GM23338 (cell line): ENCODE data around the gene RASGRF2. TPM values are rescaled to one million over a fixed set of nuclear protein-coding genes. Genes with fewer than 3 reads are reported as not detected.

Source experiments
- ATAC-seq: fragments of 200-7000 bp; cut with Tn5 transposase; 3 replicates; pipeline ENCODE4 v1.9.1; 2020
- DNase-seq: peaks from one replicate; pipeline ENCODE4 v3.0.0-alpha.2; 2015; ENCODE audit warnings: low spot score
- H2AFZ ChIP-seq: fragments of 200-600 bp; sonication (generic); 2 replicates; pipeline ENCODE4 v1.8.0; 2016; ENCODE audit warnings: antibody characterized with exemption, mild to moderate bottlenecking, moderate library complexity
- H3F3A ChIP-seq: fragments of 200-600 bp; sonication (generic); replicated peaks from 2 replicates; pipeline ENCODE4 v1.8.0; 2017; ENCODE audit warnings: antibody characterized with exemption, mixed run types, low read depth
- H3K27ac ChIP-seq: fragments of 200-600 bp; sonication (generic); 2 replicates; pipeline ENCODE4 v1.6.1; 2016; ENCODE audit warnings: low read depth
- H3K27me3 ChIP-seq: fragments of 200-600 bp; sonication (generic); 2 replicates; pipeline ENCODE4 v1.8.0; 2016; ENCODE audit warnings: mild to moderate bottlenecking, mixed run types, moderate library complexity; ENCODE audit not compliant: insufficient read depth
- H3K36me3 ChIP-seq: fragments of 200-600 bp; sonication (generic); 2 replicates; pipeline ENCODE4 v1.8.0; 2016; ENCODE audit warnings: mild to moderate bottlenecking; ENCODE audit not compliant: insufficient read depth
- H3K4me1 ChIP-seq: fragments of 200-600 bp; sonication (generic); 2 replicates; pipeline ENCODE4 v1.8.0; 2016; ENCODE audit warnings: mild to moderate bottlenecking, moderate library complexity; ENCODE audit not compliant: insufficient read depth
- H3K4me2 ChIP-seq: fragments of 200-600 bp; sonication (generic); 2 replicates; pipeline ENCODE4 v1.7.1; 2017; ENCODE audit warnings: mixed run types
- H3K4me3 ChIP-seq: fragments of 200-600 bp; sonication (generic); 2 replicates; pipeline ENCODE4 v1.6.1; 2016; ENCODE audit warnings: mixed run types
- H3K79me2 ChIP-seq: fragments of 200-600 bp; sonication (generic); replicated peaks from 2 replicates; pipeline ENCODE4 v1.8.0; 2017; ENCODE audit warnings: mild to moderate bottlenecking; ENCODE audit not compliant: insufficient read depth
- H3K9me2 ChIP-seq: fragments of 200-600 bp; sonication (generic); 2 replicates; pipeline ENCODE4 v1.8.0; 2017; ENCODE audit not compliant: insufficient read depth
- H4K20me1 ChIP-seq: fragments of 200-600 bp; sonication (generic); replicated peaks from 2 replicates; pipeline ENCODE4 v1.8.0; 2017; ENCODE audit warnings: mild to moderate bottlenecking; ENCODE audit not compliant: insufficient read depth
- H3K27ac Mint-ChIP-seq: 2 replicates; pipeline ENCODE4 v1.8.0; 2020; ENCODE audit warnings: inconsistent platforms, mild to moderate bottlenecking, moderate library complexity, mixed read lengths
- H3K27me3 Mint-ChIP-seq: 3 replicates; pipeline ENCODE4 v1.8.0; 2022; ENCODE audit warnings: low read depth, mild to moderate bottlenecking, moderate library complexity, mixed read lengths, inconsistent platforms; ENCODE audit not compliant: insufficient read depth, poor library complexity
- H3K36me3 Mint-ChIP-seq: 3 replicates; pipeline ENCODE4 v1.8.0; 2021; ENCODE audit warnings: low read depth, mild to moderate bottlenecking, inconsistent platforms, moderate library complexity, mixed read lengths
- H3K4me1 Mint-ChIP-seq: 3 replicates; pipeline ENCODE4 v1.8.0; 2020; ENCODE audit warnings: mild to moderate bottlenecking, inconsistent platforms, mixed read lengths
- H3K4me3 Mint-ChIP-seq: 3 replicates; pipeline ENCODE4 v1.8.0; 2021; ENCODE audit warnings: moderate library complexity, mild to moderate bottlenecking, inconsistent platforms, mixed read lengths
- H3K9me3 Mint-ChIP-seq: 3 replicates; pipeline ENCODE4 v1.8.0; 2020; ENCODE audit warnings: moderate library complexity, mild to moderate bottlenecking, inconsistent platforms, mixed read lengths
- EZH2phosphoT487 ChIP-seq: fragments of 200-600 bp; sonication (generic); IDR thresholded peaks from one replicate; pipeline ENCODE4 v1.8.1; 2018; ENCODE audit warnings: antibody characterized with exemption; ENCODE audit not compliant: unreplicated experiment
- JUNB ChIP-seq: IDR thresholded peaks from one replicate; pipeline ENCODE4 v1.6.1; 2016; ENCODE audit warnings: antibody characterized with exemption; ENCODE audit not compliant: unreplicated experiment
- NANOG ChIP-seq: IDR thresholded peaks from 2 replicates; pipeline ENCODE4 v1.6.1; 2016; ENCODE audit warnings: antibody characterized with exemption, borderline replicate concordance
- POLR2AphosphoS5 ChIP-seq: IDR thresholded peaks from 2 replicates; pipeline ENCODE4 v1.6.1; 2016; ENCODE audit warnings: antibody characterized with exemption, low read depth
- REST ChIP-seq: IDR thresholded peaks from one replicate; pipeline ENCODE4 v1.6.1; 2018; ENCODE audit warnings: antibody characterized with exemption; ENCODE audit not compliant: unreplicated experiment
- STAT1 ChIP-seq: IDR thresholded peaks from one replicate; pipeline ENCODE4 v1.6.1; 2016; ENCODE audit warnings: antibody characterized with exemption; ENCODE audit not compliant: unreplicated experiment
- ZNF462 ChIP-seq: fragments of 250-450 bp; sonication (Bioruptor Pico); IDR thresholded peaks from 2 replicates; pipeline ENCODE4 v1.5.0; 2020; ENCODE audit warnings: mild to moderate bottlenecking, moderate library complexity
- polyA plus RNA-seq: library from polyadenylated mRNA; unstranded; fragments of >200 nt; fragmentation: Nextera tagmentation; extraction: Ambion mirVana; gene quantifications from 2 replicates; pipeline ENCODE4 v1.2.1, GENCODE V29; 2016
- total RNA-seq: library from RNA; depleted of rRNA; stranded (reverse); fragments of >200 nt; shearing (Covaris generic); gene quantifications from 2 replicates; pipeline ENCODE4 v1.2.3, GENCODE V29; 2014

RASGRF2 gene
- total and polyA plus RNA-seq, 2 experiments from 2014 or later = 5.0 to 19.2 TPM

GRCh38 chr5:81251922-81252321, 291.8 kb downstream of the RASGRF2 start (continued):
- no peak for TF ChIP-seq ZNF462
- no peak for TF ChIP-seq NANOG
- no peak for TF ChIP-seq EZH2phosphoT487

GRCh38 chr5:81252904-81253303, 292.7 kb downstream of the RASGRF2 start:
- no peak for ATAC-seq
- H3K9me3 Mint-ChIP-seq = no peaks in the 10 kb centered on the region
- Histone ChIP-seq H3K9me2 (no peaks in the 10 kb centered on the region), H3K4me3 (no peak overlapping the region), H2AFZ (no peak overlapping the region), H3F3A (no peaks in the 10 kb centered on the region), H3K79me2 (peaks cover under 1% of the 10 kb centered on the region; the same call in 1 of the 2 replicates), H3K27me3 (no peaks in the 10 kb centered on the region), H4K20me1 (peaks cover 10% of the 10 kb centered on the region; the same call in 1 of the 2 replicates), H3K4me2 (no peak overlapping the region), H3K36me3 (no peaks in the 10 kb centered on the region), H3K4me1 (no peaks in the 10 kb centered on the region; the same call in 1 of the 2 replicates), H3K27ac (no peak overlapping the region)
- peaks cover 9% of the 10 kb centered on the region; the same call in 2 of the 3 replicates for H3K36me3 Mint-ChIP-seq
- DNase-seq = no peak
- H3K4me1 Mint-ChIP-seq = peaks cover 31% of the 10 kb centered on the region
- H3K27ac Mint-ChIP-seq = no peak overlapping the region
- TF ChIP-seq JUNB (no peak), EZH2phosphoT487 (no peak), POLR2AphosphoS5 (no peak), STAT1 (no peak), REST (no peak)
- no peaks in the 10 kb centered on the region for H3K27me3 Mint-ChIP-seq
- H3K4me3 Mint-ChIP-seq = no peak overlapping the region
